RWPE2 (cell line): ENCODE data around the gene MYO7A.
A peak's percentile ranks its signal among the peaks of the same experiment; 100 is the strongest.

ENCODE experiments used
- ATAC-seq: fragments of 200-7000 bp; cut with Tn5 transposase; 3 replicates; pipeline ENCODE4 v1.9.1; 2021; ENCODE audit warnings: low read depth
- DNase-seq: peaks from one replicate; pipeline ENCODE4 v3.0.0-alpha.2; 2020; ENCODE audit warnings: low spot score
- H3K27ac ChIP-seq: fragments of 450-650 bp; 2 replicates; pipeline ENCODE4 v1.5.1; 2017; ENCODE audit warnings: mild to moderate bottlenecking; ENCODE audit not compliant: poor library complexity, severe bottlenecking
- H3K27me3 ChIP-seq: fragments of 250-450 bp; sonication (Bioruptor Pico); 2 replicates; pipeline ENCODE4 v1.5.1; 2021; ENCODE audit warnings: mild to moderate bottlenecking, moderate library complexity; ENCODE audit not compliant: insufficient read depth, poor library complexity, severe bottlenecking
- H3K36me3 ChIP-seq: fragments of 250-450 bp; sonication (Bioruptor Pico); 2 replicates; pipeline ENCODE4 v1.5.1; 2020; ENCODE audit warnings: low read depth, mild to moderate bottlenecking, moderate library complexity
- H3K4me1 ChIP-seq: fragments of 250-450 bp; sonication (Bioruptor Pico); 2 replicates; pipeline ENCODE4 v1.5.1; 2021; ENCODE audit warnings: mild to moderate bottlenecking, moderate library complexity; ENCODE audit not compliant: insufficient read depth, poor library complexity, severe bottlenecking
- H3K4me3 ChIP-seq: fragments of 250-450 bp; sonication (Bioruptor Pico); 2 replicates; pipeline ENCODE4 v1.5.1; 2021; ENCODE audit warnings: mild to moderate bottlenecking, moderate library complexity; ENCODE audit not compliant: severe bottlenecking
- H3K9me3 ChIP-seq: fragments of 250-450 bp; sonication (Bioruptor Pico); 2 replicates; pipeline ENCODE4 v1.5.1; 2021; ENCODE audit warnings: mild to moderate bottlenecking, moderate library complexity; ENCODE audit not compliant: severe bottlenecking
- CTCF ChIP-seq: fragments of 450-650 bp; IDR thresholded peaks from one replicate; pipeline ENCODE4 v1.5.1; 2017; ENCODE audit warnings: mild to moderate bottlenecking, moderate library complexity; ENCODE audit not compliant: poor library complexity, severe bottlenecking

Gene MYO7A

DNA sequence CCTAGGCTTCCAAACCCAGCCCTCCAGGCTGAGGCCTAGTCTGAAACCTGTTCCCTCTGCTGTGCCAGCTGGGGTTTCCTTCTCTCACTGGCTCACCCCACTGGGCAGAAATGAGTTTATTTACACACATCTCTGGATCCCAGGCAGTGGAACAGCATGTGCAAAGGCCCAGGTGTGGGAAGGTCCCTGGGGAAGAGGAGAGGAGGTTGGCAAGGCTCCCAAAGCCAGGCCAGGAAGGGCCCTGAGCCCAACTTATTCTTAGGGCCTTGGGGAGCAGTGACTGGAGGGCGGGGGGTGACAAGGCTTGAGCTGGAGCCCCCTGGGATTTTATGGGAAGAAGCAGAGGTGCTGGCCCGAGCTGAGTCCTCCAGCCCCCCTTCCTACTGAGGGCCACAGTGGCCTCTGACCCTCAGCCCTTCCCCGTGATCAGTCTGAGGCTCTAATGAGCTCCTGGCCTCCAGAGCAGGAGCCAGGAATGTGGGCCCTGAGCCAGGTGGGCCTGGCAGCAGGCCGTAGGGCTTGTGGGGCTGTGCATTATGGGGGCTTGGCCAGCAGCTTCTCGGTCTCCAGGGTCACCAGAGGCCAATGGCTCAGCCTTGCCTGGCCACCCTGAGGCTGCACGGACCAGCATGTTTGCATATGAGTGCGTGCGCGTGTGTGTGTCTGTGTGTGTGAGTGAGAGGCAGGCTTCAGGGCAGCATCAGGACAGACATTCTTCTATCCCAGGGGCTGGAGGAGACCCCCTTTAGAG, 2.9 kb downstream of the MYO7A start:
- no peak for ATAC-seq
- Histone ChIP-seq H3K27me3 (no peaks in the 10 kb centered on the region), H3K27ac (no peak overlapping the region), H3K4me3 (no peak overlapping the region), H3K4me1 (no peaks in the 10 kb centered on the region), H3K36me3 (no peaks in the 10 kb centered on the region), H3K9me3 (no peaks in the 10 kb centered on the region)
- DNase-seq, result no peak
- no peak for TF ChIP-seq CTCF

GRCh38 chr11:77131560-77131959, 3.5 kb downstream of the MYO7A start:
- Histone ChIP-seq H3K27me3 (no peaks in the 10 kb centered on the region), H3K4me3 (no peak overlapping the region), H3K4me1 (no peaks in the 10 kb centered on the region), H3K27ac (no peak overlapping the region), H3K36me3 (no peaks in the 10 kb centered on the region), H3K9me3 (no peaks in the 10 kb centered on the region)
- DNase-seq, result no peak
- no peak for TF ChIP-seq CTCF
- no peak for ATAC-seq

- no peaks in the 10 kb centered on the region for H3K27me3 ChIP-seq
- no peaks in the 10 kb centered on the region for H3K9me3 ChIP-seq
- H3K4me3 ChIP-seq, result no peak overlapping the region
- no peak for ATAC-seq
- no peaks in the 10 kb centered on the region for H3K36me3 ChIP-seq
- TF ChIP-seq CTCF, result no peak
- no peak for DNase-seq
- no peak overlapping the region for H3K27ac ChIP-seq
- H3K4me1 ChIP-seq, result no peaks in the 10 kb centered on the region
Measured at GRCh38 chr11:77135069-77135468, 7.0 kb downstream of the MYO7A start.

DNA sequence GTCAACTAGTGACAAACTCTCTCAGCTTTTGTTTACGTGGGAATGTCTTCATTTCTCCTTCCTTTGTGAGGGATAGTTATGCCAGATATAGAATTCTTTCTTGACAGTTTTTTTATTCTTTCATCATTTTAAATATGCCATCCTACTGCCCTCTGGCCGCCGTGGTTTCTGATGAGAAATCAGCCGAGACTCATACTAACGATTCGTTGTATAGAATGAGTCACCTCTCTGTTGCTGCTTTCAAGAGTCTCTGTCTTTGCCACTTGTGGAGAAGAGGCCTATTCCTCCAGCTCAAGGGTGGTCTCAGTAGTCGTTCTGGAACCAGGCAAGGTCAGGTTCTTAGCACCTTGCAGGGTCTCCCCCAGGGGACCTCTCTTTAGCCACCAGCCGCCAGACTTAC, 8.0 kb downstream of the MYO7A start:
- no peaks in the 10 kb centered on the region for H3K36me3 ChIP-seq
- no peaks in the 10 kb centered on the region for H3K27me3 ChIP-seq
- H3K4me3 ChIP-seq, result no peak overlapping the region
- no peaks in the 10 kb centered on the region for H3K9me3 ChIP-seq
- ATAC-seq (peak; percentile 62; the same call in 2 of the 3 replicates), DNase-seq (no peak)
- no peaks in the 10 kb centered on the region for H3K4me1 ChIP-seq
- TF ChIP-seq CTCF, result no peak
- H3K27ac ChIP-seq, result no peak overlapping the region

DNA sequence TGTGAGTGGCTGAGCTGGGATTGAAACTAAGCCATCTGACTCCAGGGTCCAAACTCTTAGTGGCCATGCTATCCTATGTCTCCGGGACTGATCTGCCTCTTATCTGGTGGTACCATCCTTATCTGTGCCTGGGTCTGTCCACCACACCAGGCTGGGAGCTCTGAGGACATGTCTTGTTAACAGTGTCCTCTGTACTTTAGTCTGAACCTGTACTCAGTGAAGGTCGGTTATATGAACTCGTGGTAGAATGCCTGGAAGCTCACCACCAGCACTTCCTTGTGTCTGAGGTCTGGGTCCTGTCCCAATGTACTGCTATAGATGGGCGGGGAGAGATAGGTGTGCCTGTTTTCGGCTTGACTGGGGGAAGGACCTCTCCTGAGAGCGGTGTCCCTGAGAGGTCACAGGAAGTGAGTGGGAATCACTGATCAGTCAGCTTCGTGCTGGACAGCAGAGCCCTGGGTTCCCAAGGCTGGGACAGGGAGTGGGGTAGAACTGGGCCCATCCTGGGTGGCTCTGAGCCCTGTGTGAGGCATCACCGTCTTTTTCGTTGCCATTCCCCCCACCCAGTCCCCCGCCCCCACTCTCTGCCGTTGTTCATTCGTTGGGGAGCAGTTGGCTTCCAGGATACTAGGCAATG, 8.9 kb downstream of the MYO7A start:
- Histone ChIP-seq H3K27ac (no peak overlapping the region), H3K36me3 (no peaks in the 10 kb centered on the region), H3K4me1 (no peaks in the 10 kb centered on the region), H3K9me3 (no peaks in the 10 kb centered on the region), H3K4me3 (no peak overlapping the region), H3K27me3 (no peaks in the 10 kb centered on the region)
- no peak for DNase-seq
- no peak for TF ChIP-seq CTCF
- ATAC-seq, result no peak
